CD4-positive, alpha-beta memory T cell (primary cell): ENCODE measurements around the gene ARMH3. TPM values are rescaled to one million over a fixed set of nuclear protein-coding genes. Genes with fewer than 3 reads are reported as not detected.

Experiments used
- CTCF ChIA-PET: fragments of 350-600 bp; sonication (Branson Sonifier 250); formaldehyde crosslinking; loops from one replicate; lab custom pipeline; 2021; ENCODE audit warnings: inconsistent platforms; ENCODE audit not compliant: partially characterized antibody; lab: Charles Lee
- POLR2A ChIA-PET: fragments of 350-600 bp; sonication (Branson Sonifier 250); formaldehyde crosslinking; loops from one replicate; lab custom pipeline; 2021; ENCODE audit not compliant: partially characterized antibody; lab: Charles Lee
- DNase-seq, 5 donors: peaks; one replicate each; pipeline versions ENCODE4 v3.0.0 to v3.0.0-alpha.2; 2020 to 2022; ENCODE audit warnings: mixed read lengths in 1 of 5
- H3K27ac ChIP-seq: one replicate; pipeline ENCODE4 v1.7.0; 2013; ENCODE audit warnings: low read depth, low read length
- H3K27me3 ChIP-seq: 2 replicates; pipeline ENCODE4 v1.7.0; 2013; ENCODE audit warnings: mild to moderate bottlenecking, low read length, moderate library complexity; ENCODE audit not compliant: insufficient read depth
- H3K36me3 ChIP-seq: 2 replicates; pipeline ENCODE4 v1.7.0; 2013; ENCODE audit warnings: mild to moderate bottlenecking, low read length, moderate library complexity; ENCODE audit not compliant: insufficient read depth
- H3K4me1 ChIP-seq: 2 replicates; pipeline ENCODE4 v1.7.0; 2013; ENCODE audit warnings: mild to moderate bottlenecking, low read length, moderate library complexity; ENCODE audit not compliant: insufficient read depth
- H3K4me3 ChIP-seq, 2 donors: one replicate each; pipeline ENCODE4 v1.7.0; 2013; ENCODE audit warnings: low read length in 2 of 2, mild to moderate bottlenecking in 1 of 2
- H3K9me3 ChIP-seq, 2 donors: one replicate each; pipeline ENCODE4 v1.7.0; 2013; ENCODE audit warnings: low read length in 2 of 2, control low read depth in 1 of 2; ENCODE audit not compliant: control insufficient read depth in 1 of 2
- H3K27ac Mint-ChIP-seq, 7 donors: one replicate each; pipeline ENCODE4 v1.8.0; 2020 to 2021; ENCODE audit warnings: mixed read lengths in 7 of 7, mild to moderate bottlenecking in 6 of 7, inconsistent platforms in 3 of 7, moderate library complexity in 3 of 7
- H3K27me3 Mint-ChIP-seq, 2 donors: one replicate each; pipeline ENCODE4 v1.8.0; 2020 to 2021; ENCODE audit warnings: mixed read lengths in 2 of 2
- H3K36me3 Mint-ChIP-seq, 2 donors: one replicate each; pipeline ENCODE4 v1.8.0; 2020 to 2021; ENCODE audit warnings: mixed read lengths in 2 of 2, inconsistent platforms in 1 of 2, mild to moderate bottlenecking in 1 of 2
- H3K4me1 Mint-ChIP-seq, 4 donors: one replicate each; pipeline ENCODE4 v1.8.0; 2020 to 2021; ENCODE audit warnings: mixed read lengths in 4 of 4, mild to moderate bottlenecking in 1 of 4
- H3K4me3 Mint-ChIP-seq, 8 donors: one replicate each; pipeline ENCODE4 v1.8.0; 2020 to 2021; ENCODE audit warnings: mixed read lengths in 8 of 8, mild to moderate bottlenecking in 7 of 8, moderate library complexity in 6 of 8, inconsistent platforms in 3 of 8
- H3K9me3 Mint-ChIP-seq, 8 donors: one replicate each; pipeline ENCODE4 v1.8.0; 2020 to 2021; ENCODE audit warnings: mixed read lengths in 8 of 8, mild to moderate bottlenecking in 5 of 8, inconsistent platforms in 3 of 8, moderate library complexity in 1 of 8
- intact Hi-C: fragments of 100-400 bp; cut with micrococcal nuclease; formaldehyde crosslinking; loops from one replicate; pipeline ENCODE4 v1.15.1; 2023
- polyA plus RNA-seq, 2 donors: library from polyadenylated mRNA; unstranded; fragments of 300-500 nt; fragmentation: Illumina TruSeq; gene quantifications; one replicate each; pipeline ENCODE4 v1.2.3, GENCODE V29; 2021
- total RNA-seq, 2 experiments: library from RNA; stranded (reverse); gene quantifications; one replicate each; pipeline ENCODE4 v1.2.3, GENCODE V29; 2021

Gene ARMH3
- total and polyA plus RNA-seq, 4 experiments from 2014 or later: 21.9 to 31.8 (median 30.0) TPM

GRCh38 chr10:102085336-102085735, 29.4 kb upstream of the ARMH3 start:
- intact Hi-C loops: no loop called here
- no peak overlapping the region for H3K4me3 Mint-ChIP-seq
- DNase-seq: no peak
- no peak overlapping the region for H3K27ac Mint-ChIP-seq
- POLR2A ChIA-PET: no interaction called here
- H3K4me3 ChIP-seq: no peak overlapping the region
- H3K9me3 Mint-ChIP-seq: no peaks in the 10 kb centered on the region
- H3K9me3 ChIP-seq: no peaks in the 10 kb centered on the region
- no peaks in the 10 kb centered on the region for H3K4me1 ChIP-seq
- CTCF ChIA-PET: interaction anchor here (3.2 kb wide), 1 partner anchor 13 kb away, joined by 11 read pairs; no protein-coding TSS in a partner anchor
- H3K4me1 Mint-ChIP-seq: no peaks in the 10 kb centered on the region
- no peaks in the 10 kb centered on the region for H3K27me3 ChIP-seq
- peaks cover under 1 to 2% of the 10 kb centered on the region in 2 donors for H3K36me3 Mint-ChIP-seq
- no peaks in the 10 kb centered on the region for H3K36me3 ChIP-seq
- H3K27me3 Mint-ChIP-seq: no peaks in the 10 kb centered on the region
- H3K27ac ChIP-seq: no peak overlapping the region

DNA sequence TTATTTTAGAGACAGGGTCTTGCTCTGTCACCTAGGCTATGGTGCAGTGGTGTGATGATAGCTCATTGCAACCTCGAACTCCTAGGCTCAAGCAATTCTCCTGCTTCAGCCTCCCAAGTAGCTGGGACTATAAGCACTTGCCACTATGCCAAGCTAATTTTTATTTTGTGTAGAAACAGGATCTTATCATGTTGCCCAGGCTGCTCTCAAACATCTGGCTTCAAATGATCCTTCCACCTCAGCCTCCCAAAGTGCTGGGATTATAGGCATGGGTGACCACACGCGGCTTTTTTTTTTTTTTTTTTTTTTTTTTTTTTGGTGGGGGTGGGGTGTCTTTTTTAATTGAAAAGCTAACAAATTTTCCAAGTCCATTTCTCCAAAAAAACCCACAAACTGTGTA, 27.6 kb upstream of the ARMH3 start:
- H3K9me3 ChIP-seq: no peaks in the 10 kb centered on the region
- no peak overlapping the region for H3K27ac ChIP-seq
- Mint-ChIP-seq H3K36me3 (no peaks in the 10 kb centered on the region), H3K4me1 (no peaks in the 10 kb centered on the region), H3K27ac (no peak overlapping the region), H3K27me3 (no peaks in the 10 kb centered on the region), H3K4me3 (no peak overlapping the region), H3K9me3 (no peaks in the 10 kb centered on the region)
- CTCF ChIA-PET: interaction anchor here (0.6 to 1.4 kb wide), 6 partner anchors 11 to 242 kb away, joined by 3 to 8 read pairs (median 4); partner anchors contain the start of gene PPRC1
- H3K27me3 ChIP-seq: no peaks in the 10 kb centered on the region
- no peak overlapping the region for H3K4me3 ChIP-seq
- no peaks in the 10 kb centered on the region for H3K36me3 ChIP-seq
- intact Hi-C loops: no loop called here
- H3K4me1 ChIP-seq: no peaks in the 10 kb centered on the region
- POLR2A ChIA-PET: interaction anchor here (1.0 kb wide), 1 partner anchor 14 kb away, joined by 3 read pairs; no protein-coding TSS in a partner anchor
- no peak for DNase-seq

DNA sequence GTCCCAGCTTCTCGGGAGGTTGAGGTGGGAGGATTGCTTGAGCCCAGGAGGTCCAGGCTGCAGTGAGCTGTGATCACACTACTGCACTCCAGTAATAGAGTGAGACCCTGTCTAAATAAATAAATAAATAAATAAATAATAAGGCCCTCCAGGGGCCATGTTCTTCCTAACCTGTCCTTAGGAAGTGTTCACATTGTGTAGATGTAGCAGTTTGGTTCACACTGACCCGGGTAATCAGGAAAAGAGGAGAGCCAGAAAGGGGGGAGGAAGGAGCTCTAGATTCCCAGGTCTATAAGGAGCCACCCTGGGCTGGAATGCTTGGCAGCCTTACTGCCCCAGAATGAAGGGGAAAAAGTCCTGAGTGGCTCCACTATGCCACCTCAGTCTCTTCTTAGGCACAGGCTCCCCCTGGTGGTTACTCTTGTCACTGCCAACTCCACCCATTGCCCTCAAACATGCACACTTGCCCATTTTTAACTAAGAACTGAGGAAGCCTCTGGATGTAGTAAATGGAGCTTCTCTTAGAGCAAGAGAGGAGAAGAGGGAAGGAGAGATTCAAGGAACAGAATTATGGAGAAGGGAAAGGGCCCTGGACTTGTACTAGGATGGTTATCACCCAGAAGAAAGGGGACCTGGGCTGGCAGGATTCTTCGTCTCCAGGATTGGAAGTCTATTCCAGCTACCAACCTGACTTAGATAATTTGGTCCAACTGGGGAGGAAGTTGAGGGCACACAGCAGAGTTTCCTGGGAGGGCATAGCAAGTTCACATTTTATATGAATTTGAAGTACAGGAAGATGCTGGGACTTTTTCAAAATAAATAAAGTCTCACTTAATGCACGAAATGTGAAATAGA, 16.9 kb upstream of the ARMH3 start:
- Mint-ChIP-seq H3K9me3 (no peaks in the 10 kb centered on the region), H3K27me3 (no peaks in the 10 kb centered on the region), H3K4me3 (no peak overlapping the region), H3K4me1 (peaks cover 3 to 17% (median 7%) of the 10 kb centered on the region in 4 donors), H3K36me3 (peaks cover 0 to 3% of the 10 kb centered on the region in 2 donors), H3K27ac (no peak overlapping the region)
- peaks cover 14% of the 10 kb centered on the region for H3K4me1 ChIP-seq
- intact Hi-C loops: loop anchor here (1.0 to 5.0 kb wide), 4 partner anchors 63 to 291 kb away; partner anchors contain the start of gene NPM3
- no peaks in the 10 kb centered on the region for H3K9me3 ChIP-seq
- no peaks in the 10 kb centered on the region for H3K27me3 ChIP-seq
- ChIA-PET POLR2A (interaction anchor here (0.7 to 1.0 kb wide), 2 partner anchors 17 to 183 kb away, joined by 3 to 4 read pairs; partner anchors contain the start of gene ARMH3), CTCF (interaction anchor here (0.5 to 4.5 kb wide), 46 partner anchors 8 to 292 kb away, joined by 3 to 54 read pairs (median 4); partner anchors contain the start of genes ARMH3, NOLC1, NPM3 and PPRC1)
- H3K36me3 ChIP-seq: no peaks in the 10 kb centered on the region
- no peak overlapping the region for H3K4me3 ChIP-seq
- peak; percentile 67 to 76 (median 75) for DNase-seq
- no peak overlapping the region for H3K27ac ChIP-seq

GRCh38 chr10:102069071-102069470, 13.1 kb upstream of the ARMH3 start:
- Mint-ChIP-seq H3K9me3 (peaks cover 0 to 2% (median 0%) of the 10 kb centered on the region in 8 donors), H3K36me3 (peaks cover 0 to 16% of the 10 kb centered on the region in 2 donors), H3K4me1 (peaks cover 18 to 43% (median 27%) of the 10 kb centered on the region in 4 donors), H3K27ac (peak overlapping the region in 1 of 7 donors; percentile 62), H3K4me3 (peak overlapping the region in 3 of 8 donors; percentile 12 to 25 (median 15)), H3K27me3 (no peaks in the 10 kb centered on the region)
- peaks cover 42% of the 10 kb centered on the region for H3K4me1 ChIP-seq
- H3K27ac ChIP-seq: no peak overlapping the region
- H3K9me3 ChIP-seq: no peaks in the 10 kb centered on the region
- H3K27me3 ChIP-seq: no peaks in the 10 kb centered on the region
- no peak overlapping the region for H3K4me3 ChIP-seq
- no peak for DNase-seq
- ChIA-PET POLR2A (interaction anchor here (0.7 to 4.3 kb wide), 11 partner anchors 9 to 576 kb away, joined by 3 to 49 read pairs (median 3); partner anchors contain the start of genes ARMH3, LDB1 and TRIM8), CTCF (interaction anchor here (1.0 to 3.4 kb wide), 8 partner anchors 10 to 234 kb away, joined by 3 to 16 read pairs (median 5); partner anchors contain the start of gene KCNIP2)
- intact Hi-C loops: no loop called here
- H3K36me3 ChIP-seq: no peaks in the 10 kb centered on the region

GRCh38 chr10:102068216-102068615, 12.2 kb upstream of the ARMH3 start:
- Histone ChIP-seq H3K36me3 (no peaks in the 10 kb centered on the region), H3K27ac (no peak overlapping the region), H3K4me3 (no peak overlapping the region), H3K9me3 (no peaks in the 10 kb centered on the region), H3K4me1 (peaks cover 42% of the 10 kb centered on the region), H3K27me3 (no peaks in the 10 kb centered on the region)
- no peak overlapping the region for H3K4me3 Mint-ChIP-seq
- intact Hi-C loops: no loop called here
- no peak for DNase-seq
- peaks cover 0 to 2% (median 0%) of the 10 kb centered on the region in 8 donors for H3K9me3 Mint-ChIP-seq
- ChIA-PET CTCF (interaction anchor here (0.8 to 3.4 kb wide), 7 partner anchors 9 to 233 kb away, joined by 3 to 16 read pairs (median 5); no protein-coding TSS in a partner anchor), POLR2A (interaction anchor here (0.6 to 4.3 kb wide), 8 partner anchors 8 to 577 kb away, joined by 3 to 49 read pairs (median 3); partner anchors contain the start of genes ARMH3, LDB1 and TRIM8)
- H3K27ac Mint-ChIP-seq: peak overlapping the region in 5 of 7 donors; percentile 10 to 77 (median 37)
- H3K36me3 Mint-ChIP-seq: peaks cover 0 to 16% of the 10 kb centered on the region in 2 donors
- no peaks in the 10 kb centered on the region for H3K27me3 Mint-ChIP-seq
- H3K4me1 Mint-ChIP-seq: peaks cover 20 to 45% (median 29%) of the 10 kb centered on the region in 4 donors

DNA sequence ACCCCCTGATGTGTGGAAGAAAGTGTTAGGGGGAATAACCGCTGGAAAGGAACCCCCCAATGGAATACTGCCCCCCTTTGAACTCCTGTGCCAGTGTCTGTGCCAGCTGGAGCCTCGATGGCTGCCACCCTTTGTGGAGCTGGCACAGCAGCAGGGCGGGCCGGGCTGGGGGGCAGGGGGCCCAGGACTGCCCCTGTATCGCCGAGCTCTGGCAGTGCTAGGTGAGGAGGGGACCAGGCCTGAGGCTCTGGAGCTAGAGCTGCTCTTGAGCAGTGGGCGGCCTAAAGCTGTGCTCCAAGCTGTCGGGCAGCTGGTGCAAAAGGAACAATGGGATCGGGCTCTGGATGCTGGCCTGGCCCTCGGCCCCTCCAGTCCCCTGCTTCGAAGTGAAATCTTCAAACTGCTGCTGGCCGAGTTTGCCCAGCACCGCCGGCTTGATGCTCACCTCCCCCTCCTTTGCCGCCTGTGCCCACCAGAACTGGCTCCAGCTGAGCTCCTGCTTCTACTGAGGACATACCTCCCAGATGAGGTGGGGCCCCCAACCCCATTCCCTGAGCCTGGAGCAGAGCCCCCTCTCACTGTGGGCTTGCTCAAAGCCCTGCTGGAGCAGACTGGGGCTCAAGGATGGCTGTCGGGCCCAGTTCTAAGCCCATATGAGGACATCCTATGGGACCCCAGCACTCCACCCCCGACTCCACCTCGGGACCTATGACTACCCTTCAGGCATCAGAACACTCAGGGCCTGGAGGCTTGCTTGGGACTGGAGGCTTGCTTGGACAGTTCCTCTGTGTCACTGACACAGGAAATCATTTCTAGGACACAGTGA, 11.3 kb upstream of the ARMH3 start:
- H3K9me3 Mint-ChIP-seq: peaks cover 0 to 2% (median 0%) of the 10 kb centered on the region in 8 donors
- no peaks in the 10 kb centered on the region for H3K27me3 Mint-ChIP-seq
- peak overlapping the region in 4 of 7 donors; percentile 70 to 80 (median 78) for H3K27ac Mint-ChIP-seq
- intact Hi-C loops: no loop called here
- H3K4me3 Mint-ChIP-seq: peak overlapping the region in 6 of 8 donors; percentile 17 to 87 (median 46)
- no peak overlapping the region for H3K27ac ChIP-seq
- no peaks in the 10 kb centered on the region for H3K36me3 ChIP-seq
- DNase-seq: no peak
- no peak overlapping the region for H3K4me3 ChIP-seq
- no peaks in the 10 kb centered on the region for H3K9me3 ChIP-seq
- peaks cover 42% of the 10 kb centered on the region for H3K4me1 ChIP-seq
- CTCF ChIA-PET: interaction anchor here (1.0 to 1.6 kb wide), 7 partner anchors 10 to 226 kb away, joined by 3 to 9 read pairs (median 3); partner anchors contain the start of gene ARMH3
- peaks cover 22 to 39% (median 31%) of the 10 kb centered on the region in 4 donors for H3K4me1 Mint-ChIP-seq
- POLR2A ChIA-PET: interaction anchor here (0.8 to 4.3 kb wide), 5 partner anchors 12 to 249 kb away, joined by 4 to 49 read pairs (median 4); partner anchors contain the start of genes ARMH3 and OGA
- H3K36me3 Mint-ChIP-seq: peaks cover 0 to 16% of the 10 kb centered on the region in 2 donors
- H3K27me3 ChIP-seq: no peaks in the 10 kb centered on the region
